ENCODE results near the gene SHISA7.

The SHISA7 gene

GRCh38 chr19:55464039-55464661, 21.1 kb upstream of the SHISA7 start:
- no peak for DNase-seq (ENCODE audit: low read depth in 1 of 2, low spot score in 1 of 2)

- DNase-seq (ENCODE audit: low read depth in 1 of 2, low spot score in 1 of 2) = no peak
Measured at GRCh38 chr19:55463583-55464031, 20.5 kb upstream of the SHISA7 start.

- no peak for DNase-seq (ENCODE audit: low read depth in 1 of 2, low spot score in 1 of 2)
Measured at GRCh38 chr19:55462722-55463121, 19.6 kb upstream of the SHISA7 start.

- DNase-seq (ENCODE audit: low read depth in 1 of 2, low spot score in 1 of 2) = no peak
Measured at GRCh38 chr19:55461974-55462626, 19.0 kb upstream of the SHISA7 start.

- peak; percentile 100 for DNase-seq (ENCODE audit: low read depth in 1 of 2, low spot score in 1 of 2)
Measured at GRCh38 chr19:55461259-55461973, 18.3 kb upstream of the SHISA7 start, which contains the start of gene ISOC2. TSS of gene ISOC2 (minus strand) at chr19:55461642. CDS start at chr19:55456486, 5,156 bp downstream.

GRCh38 chr19:55460670-55461258, 17.7 kb upstream of the SHISA7 start:
- DNase-seq (ENCODE audit: low read depth in 1 of 2, low spot score in 1 of 2) = no peak

- DNase-seq (ENCODE audit: low read depth in 1 of 2, low spot score in 1 of 2) = no peak
Measured at GRCh38 chr19:55459950-55460657, 17.0 kb upstream of the SHISA7 start.

- no peak for DNase-seq (ENCODE audit: low read depth in 1 of 2, low spot score in 1 of 2)
Measured at GRCh38 chr19:55459551-55459949, 16.4 kb upstream of the SHISA7 start.

GRCh38 chr19:55457683-55458457, 14.8 kb upstream of the SHISA7 start:
- DNase-seq (ENCODE audit: low read depth in 1 of 2, low spot score in 1 of 2) = no peak

GRCh38 chr19:55456347-55456746, 13.2 kb upstream of the SHISA7 start:
- no peak for DNase-seq (ENCODE audit: low read depth in 1 of 2, low spot score in 1 of 2)

- no peak for DNase-seq (ENCODE audit: low read depth in 1 of 2, low spot score in 1 of 2)
Measured at GRCh38 chr19:55455576-55456235, 12.6 kb upstream of the SHISA7 start.

GRCh38 chr19:55454787-55455243, 11.7 kb upstream of the SHISA7 start:
- DNase-seq (ENCODE audit: low read depth in 1 of 2, low spot score in 1 of 2) = peak in 1 of 2 donors; percentile 23

- DNase-seq (ENCODE audit: low read depth in 1 of 2, low spot score in 1 of 2) = no peak
Measured at GRCh38 chr19:55453511-55454260, 10.6 kb upstream of the SHISA7 start.

GRCh38 chr19:55452749-55453346, 9.7 kb upstream of the SHISA7 start:
- peak in 1 of 2 donors; percentile 14 for DNase-seq (ENCODE audit: low read depth in 1 of 2, low spot score in 1 of 2)

- DNase-seq (ENCODE audit: low read depth in 1 of 2, low spot score in 1 of 2) = no peak
Measured at GRCh38 chr19:55451965-55452748, 9.1 kb upstream of the SHISA7 start.

- DNase-seq (ENCODE audit: low read depth in 1 of 2, low spot score in 1 of 2) = no peak
Measured at GRCh38 chr19:55451163-55451964, 8.3 kb upstream of the SHISA7 start.

- DNase-seq (ENCODE audit: low read depth in 1 of 2, low spot score in 1 of 2) = no peak
Measured at GRCh38 chr19:55449469-55449868, 6.4 kb upstream of the SHISA7 start.

Data from activated T-helper 1 cell treated with anti-CD3 and anti-CD28 coated beads, Interleukin-2, amount 50 U/mL, for 16 hours (primary cell).